Sigmoid colon (tissue), 4 donors: ENCODE results near the gene SELENOS.

Source experiments
- EP300 ChIP-seq, 4 donors: sonication (generic); formaldehyde crosslinking; IDR thresholded peaks; one replicate each; pipeline ENCODE4 v1.6.1; 2017; ENCODE audit warnings: antibody characterized with exemption in 4 of 4
- POLR2A ChIP-seq, 2 donors: fragments of 450-650 bp; IDR thresholded peaks; one replicate each; pipeline ENCODE4 v1.6.1; 2016; ENCODE audit warnings: antibody characterized with exemption in 2 of 2, mild to moderate bottlenecking in 2 of 2, moderate library complexity in 2 of 2
- POLR2AphosphoS5 ChIP-seq, 4 donors: sonication (generic); formaldehyde crosslinking; IDR thresholded peaks; one replicate each; pipeline ENCODE4 v1.6.1; 2017; ENCODE audit warnings: antibody characterized with exemption in 4 of 4
- TF ChIP-seq, protein P1 (sequence below), 4 experiments: fragments of 450-650 bp in 3 of 4; fragments of 200-600 bp in 1 of 4; IDR thresholded peaks; one replicate each; pipeline ENCODE4 v1.5.1; 2016 to 2019; ENCODE audit warnings: antibody characterized with exemption in 4 of 4, mild to moderate bottlenecking in 3 of 4, moderate library complexity in 2 of 4

DNA sequence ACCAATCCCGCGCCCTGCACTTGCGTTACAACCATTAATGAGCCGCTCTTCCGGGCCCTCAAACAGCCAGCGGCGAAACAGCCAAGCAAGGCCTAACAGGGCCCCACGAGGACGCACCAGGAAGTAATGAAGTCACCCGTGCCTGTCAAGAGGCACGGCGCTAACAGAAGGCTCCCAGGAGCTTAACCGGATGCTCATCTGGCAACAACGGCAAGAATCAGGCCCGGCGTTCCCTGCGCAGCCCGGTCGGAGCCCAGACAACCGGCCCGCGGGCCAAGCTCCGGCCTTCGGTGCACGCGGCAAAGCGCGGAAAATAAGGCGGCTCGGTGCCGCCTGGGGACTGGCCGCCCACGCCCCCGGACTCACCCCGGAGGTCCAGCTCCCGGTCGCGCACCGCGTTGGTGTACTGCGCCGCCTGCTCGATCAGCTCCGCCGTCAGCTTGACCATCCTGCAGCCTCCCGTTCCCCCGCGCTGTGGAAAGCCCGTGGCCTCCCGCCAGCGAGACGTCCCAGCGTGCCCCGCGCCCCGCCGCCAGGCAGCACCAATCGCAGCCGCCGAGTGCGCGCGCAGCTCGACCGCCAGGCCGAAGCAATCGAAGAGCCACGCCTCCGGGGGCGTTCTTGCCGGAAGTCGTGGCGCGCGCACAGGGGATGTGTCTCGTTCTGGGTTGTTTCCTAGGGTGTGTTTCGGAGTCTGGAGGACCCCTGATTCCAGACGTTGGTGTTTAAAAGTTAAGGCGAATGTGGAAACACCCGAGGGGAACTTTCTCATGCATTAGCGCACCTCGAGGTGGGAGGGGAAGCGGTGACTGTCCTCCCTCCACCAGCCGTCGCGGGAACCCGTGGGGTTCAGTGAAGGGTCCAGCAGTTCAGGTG lies 17.7 kb upstream of the SELENOS start, which contains the start of gene SNRPA1:
- TF ChIP-seq, protein P1, sequence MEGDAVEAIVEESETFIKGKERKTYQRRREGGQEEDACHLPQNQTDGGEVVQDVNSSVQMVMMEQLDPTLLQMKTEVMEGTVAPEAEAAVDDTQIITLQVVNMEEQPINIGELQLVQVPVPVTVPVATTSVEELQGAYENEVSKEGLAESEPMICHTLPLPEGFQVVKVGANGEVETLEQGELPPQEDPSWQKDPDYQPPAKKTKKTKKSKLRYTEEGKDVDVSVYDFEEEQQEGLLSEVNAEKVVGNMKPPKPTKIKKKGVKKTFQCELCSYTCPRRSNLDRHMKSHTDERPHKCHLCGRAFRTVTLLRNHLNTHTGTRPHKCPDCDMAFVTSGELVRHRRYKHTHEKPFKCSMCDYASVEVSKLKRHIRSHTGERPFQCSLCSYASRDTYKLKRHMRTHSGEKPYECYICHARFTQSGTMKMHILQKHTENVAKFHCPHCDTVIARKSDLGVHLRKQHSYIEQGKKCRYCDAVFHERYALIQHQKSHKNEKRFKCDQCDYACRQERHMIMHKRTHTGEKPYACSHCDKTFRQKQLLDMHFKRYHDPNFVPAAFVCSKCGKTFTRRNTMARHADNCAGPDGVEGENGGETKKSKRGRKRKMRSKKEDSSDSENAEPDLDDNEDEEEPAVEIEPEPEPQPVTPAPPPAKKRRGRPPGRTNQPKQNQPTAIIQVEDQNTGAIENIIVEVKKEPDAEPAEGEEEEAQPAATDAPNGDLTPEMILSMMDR (IDR thresholded peaks at IDR 0.05), result no peak
- TF ChIP-seq POLR2A (IDR thresholded peaks at IDR 0.05) (peak; percentile 62 to 72), POLR2AphosphoS5 (IDR thresholded peaks at IDR 0.05) (peak; percentile 79 to 96 (median 94)), EP300 (IDR thresholded peaks at IDR 0.05) (no peak)
